Ecto neural progenitor cell (in vitro differentiated cells): ENCODE results near the gene SYK.

Experiments used
- DNase-seq: peaks from one replicate; pipeline ENCODE4 v3.0.0-alpha.2; 2018; ENCODE audit warnings: low spot score

The SYK gene

GRCh38 chr9:90825586-90825985 is 24.0 kb downstream of the SYK start:
- DNase-seq: no peak

- DNase-seq: no peak
These were observed 24.9 kb downstream of the SYK start for GRCh38 chr9:90826326-90827020.

- DNase-seq: no peak
These were observed 25.7 kb downstream of the SYK start for GRCh38 chr9:90827181-90827871.

GRCh38 chr9:90830051-90830450 is 28.4 kb downstream of the SYK start:
- DNase-seq: no peak

GRCh38 chr9:90830977-90831376 is 29.4 kb downstream of the SYK start:
- no peak for DNase-seq

GRCh38 chr9:90832261-90832660 is 30.6 kb downstream of the SYK start:
- no peak for DNase-seq

- DNase-seq: no peak
These were observed 33.4 kb downstream of the SYK start for GRCh38 chr9:90834828-90835595.

GRCh38 chr9:90836411-90837080 is 34.9 kb downstream of the SYK start:
- DNase-seq: no peak

- no peak for DNase-seq
These were observed 36.5 kb downstream of the SYK start for GRCh38 chr9:90838098-90838497.

- DNase-seq: no peak
These were observed 37.0 kb downstream of the SYK start for GRCh38 chr9:90838581-90839154.

GRCh38 chr9:90839183-90839728 is 37.6 kb downstream of the SYK start:
- DNase-seq: no peak

- DNase-seq: no peak
These were observed 39.1 kb downstream of the SYK start for GRCh38 chr9:90840696-90841095.

GRCh38 chr9:90841213-90841612 is 39.6 kb downstream of the SYK start:
- no peak for DNase-seq

- DNase-seq: no peak
These were observed 40.0 kb downstream of the SYK start for GRCh38 chr9:90841615-90842014.

GRCh38 chr9:90842176-90842777 is 40.7 kb downstream of the SYK start:
- DNase-seq: no peak

GRCh38 chr9:90842996-90843395 is 41.4 kb downstream of the SYK start:
- no peak for DNase-seq

- DNase-seq: no peak
These were observed 41.9 kb downstream of the SYK start for GRCh38 chr9:90843525-90843924.

- no peak for DNase-seq
These were observed 42.7 kb downstream of the SYK start for GRCh38 chr9:90844326-90844725.

GRCh38 chr9:90846770-90847419 is 45.3 kb downstream of the SYK start:
- no peak for DNase-seq

GRCh38 chr9:90847971-90848370 is 46.4 kb downstream of the SYK start:
- no peak for DNase-seq

- no peak for DNase-seq
These were observed 47.2 kb downstream of the SYK start for GRCh38 chr9:90848866-90849265.
